ENCODE data around the gene SIGLEC8. TPM values are rescaled to one million over a fixed set of nuclear protein-coding genes. Genes with fewer than 3 reads are reported as not detected.
A peak's percentile ranks its signal among the peaks of the same experiment; 100 is the strongest.
"Not testable (repeated sequence)": the region's sequence is repeated elsewhere in the genome, so short reads cannot be mapped to it uniquely, and the experiment has no call there.

Gene SIGLEC8
- total RNA-seq, 2 experiments from 2014 or later = not detected

- not testable (repeated sequence) for ATAC-seq (ENCODE audit: low read depth); H3K36me3 Mint-ChIP-seq; H3K27ac Mint-ChIP-seq; DNase-seq; H3K9me3 Mint-ChIP-seq; H3K4me3 Mint-ChIP-seq
- POLR2A ChIA-PET = interaction anchor here (0.9 to 1.1 kb wide), 2 partner anchors 21 to 81 kb away, joined by 3 read pairs; no protein-coding TSS in a partner anchor
- Mint-ChIP-seq H3K27me3 (peaks cover 26% of the 10 kb centered on the region), H3K4me1 (peaks cover 10% of the 10 kb centered on the region)
Measured at GRCh38 chr19:51420511-51420910, 37.7 kb downstream of the SIGLEC8 start.

GRCh38 chr19:51418707-51419106, 39.5 kb downstream of the SIGLEC8 start:
- POLR2A ChIA-PET = interaction anchor here (0.6 kb wide), 1 partner anchor 684 kb away, joined by 4 read pairs; no protein-coding TSS in a partner anchor
- Mint-ChIP-seq H3K9me3 (no peaks in the 10 kb centered on the region), H3K27me3 (peaks cover 26% of the 10 kb centered on the region), H3K36me3 (no peaks in the 10 kb centered on the region), H3K27ac (no peak overlapping the region), H3K4me1 (peaks cover 10% of the 10 kb centered on the region), H3K4me3 (no peak overlapping the region)
- DNase-seq = no peak
- ATAC-seq (ENCODE audit: low read depth) = no peak

- Mint-ChIP-seq H3K9me3 (no peaks in the 10 kb centered on the region), H3K4me1 (peaks cover 10% of the 10 kb centered on the region), H3K4me3 (no peak overlapping the region), H3K36me3 (no peaks in the 10 kb centered on the region), H3K27me3 (peaks cover 23% of the 10 kb centered on the region), H3K27ac (peak overlapping the region; percentile 61)
- DNase-seq (no peak), ATAC-seq (ENCODE audit: low read depth) (no peak)
- POLR2A ChIA-PET = interaction anchor here (1.1 kb wide), 1 partner anchor 23 kb away, joined by 7 read pairs; no protein-coding TSS in a partner anchor
Measured at GRCh38 chr19:51417810-51418157, 40.5 kb downstream of the SIGLEC8 start.

DNA sequence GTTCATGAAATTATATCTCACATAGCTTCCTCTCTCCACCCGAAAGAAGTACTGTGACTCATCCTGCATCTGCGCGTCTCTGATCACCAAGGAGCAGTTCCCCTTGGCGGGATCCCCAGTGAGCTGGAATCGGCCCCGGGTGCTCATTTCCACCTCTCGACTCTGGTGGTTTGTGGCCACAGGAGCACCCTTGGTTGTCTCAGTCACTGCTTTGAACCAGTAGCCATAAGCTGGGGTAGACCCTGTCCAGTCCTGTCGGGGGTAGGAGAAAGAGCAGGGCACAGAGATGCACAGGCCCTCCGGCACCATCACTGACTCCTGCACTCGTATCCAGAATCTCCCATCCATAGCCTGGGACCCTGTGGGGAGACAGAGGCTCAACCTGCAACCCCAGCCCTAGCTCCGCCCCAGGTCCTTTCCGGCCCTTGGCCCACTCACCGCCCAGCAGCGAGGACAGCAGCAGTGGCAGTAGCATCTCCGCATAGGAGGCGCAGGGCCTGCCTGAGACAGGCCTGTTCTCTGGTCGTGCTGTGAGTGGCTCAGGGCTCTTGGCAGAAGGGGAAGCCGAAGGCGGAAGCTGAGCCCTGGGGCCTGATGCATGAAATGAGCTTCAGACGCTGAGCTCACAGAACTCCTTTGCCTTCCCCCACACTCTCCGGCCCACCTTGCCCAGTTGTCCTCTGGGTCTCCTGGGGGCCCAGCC, 41.0 kb downstream of the SIGLEC8 start, which contains the start of gene SIGLEC10:
Gene SIGLEC10 (minus strand): TSS at position 536 of the 703 bp plus-strand sequence. CDS start 61 bp downstream, at position 475.
- Mint-ChIP-seq H3K27ac (peak within 1 kb of the TSS; percentile 61), H3K27me3 (peaks cover 21% of the 10 kb centered on the region), H3K9me3 (no peaks in the 10 kb centered on the region), H3K4me1 (peaks cover 10% of the 10 kb centered on the region), H3K36me3 (no peaks in the 10 kb centered on the region), H3K4me3 (peak within 1 kb of the TSS; percentile 32)
- POLR2A ChIA-PET = interaction anchor here (1.1 kb wide), 1 partner anchor 22 kb away, joined by 7 read pairs; no protein-coding TSS in a partner anchor
- peak; percentile 47 for DNase-seq
- ATAC-seq (ENCODE audit: low read depth) = peak; percentile 74

- ATAC-seq (ENCODE audit: low read depth) = not testable (repeated sequence)
Measured at GRCh38 chr19:51416422-51416821, 41.8 kb downstream of the SIGLEC8 start.

DNA sequence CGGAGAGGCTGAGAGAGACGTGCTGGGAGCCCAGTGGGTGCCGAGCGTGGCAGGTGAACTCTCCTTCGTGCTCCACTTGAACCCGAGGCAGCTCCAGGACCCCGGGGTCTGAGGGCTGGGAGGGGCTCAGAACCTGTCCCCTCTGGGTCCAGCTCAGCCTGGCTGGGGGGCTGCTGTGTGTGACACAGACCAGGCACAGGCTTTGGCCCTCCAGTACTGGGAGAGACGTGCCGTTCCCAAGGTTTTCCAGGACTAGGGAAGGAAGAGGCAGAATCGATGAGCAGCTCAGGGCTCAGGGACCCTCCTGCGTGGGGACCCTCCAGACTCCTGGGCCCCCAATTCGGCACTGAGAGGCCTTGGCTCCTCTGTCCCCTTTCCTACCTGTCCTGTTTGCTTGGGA, 43.1 kb downstream of the SIGLEC8 start:
- no peaks in the 10 kb centered on the region for H3K9me3 Mint-ChIP-seq
- no peak overlapping the region for H3K4me3 Mint-ChIP-seq
- DNase-seq (no peak), ATAC-seq (ENCODE audit: low read depth) (no peak)
- H3K27ac Mint-ChIP-seq = no peak overlapping the region
- no peaks in the 10 kb centered on the region for H3K36me3 Mint-ChIP-seq
- H3K4me1 Mint-ChIP-seq = peaks cover 10% of the 10 kb centered on the region
- peaks cover 14% of the 10 kb centered on the region for H3K27me3 Mint-ChIP-seq
- POLR2A ChIA-PET = no interaction called here

More at GRCh38 chr19:51416422-51416821, 41.8 kb downstream of the SIGLEC8 start:
- H3K27me3 Mint-ChIP-seq = peaks cover 21% of the 10 kb centered on the region
- H3K4me1 Mint-ChIP-seq, H3K9me3 Mint-ChIP-seq, H3K27ac Mint-ChIP-seq, DNase-seq, POLR2A ChIA-PET, H3K4me3 Mint-ChIP-seq, H3K36me3 Mint-ChIP-seq: not testable (repeated sequence)

GRCh38 chr19:51410950-51411748, 47.1 kb downstream of the SIGLEC8 start:
- no peak overlapping the region for H3K4me3 Mint-ChIP-seq
- peaks cover 7% of the 10 kb centered on the region for H3K27me3 Mint-ChIP-seq
- DNase-seq (no peak), ATAC-seq (ENCODE audit: low read depth) (no peak)
- peaks cover 3% of the 10 kb centered on the region for H3K36me3 Mint-ChIP-seq
- POLR2A ChIA-PET = no interaction called here
- H3K27ac Mint-ChIP-seq = no peak overlapping the region
- no peaks in the 10 kb centered on the region for H3K9me3 Mint-ChIP-seq
- H3K4me1 Mint-ChIP-seq = peaks cover 8% of the 10 kb centered on the region

DNA sequence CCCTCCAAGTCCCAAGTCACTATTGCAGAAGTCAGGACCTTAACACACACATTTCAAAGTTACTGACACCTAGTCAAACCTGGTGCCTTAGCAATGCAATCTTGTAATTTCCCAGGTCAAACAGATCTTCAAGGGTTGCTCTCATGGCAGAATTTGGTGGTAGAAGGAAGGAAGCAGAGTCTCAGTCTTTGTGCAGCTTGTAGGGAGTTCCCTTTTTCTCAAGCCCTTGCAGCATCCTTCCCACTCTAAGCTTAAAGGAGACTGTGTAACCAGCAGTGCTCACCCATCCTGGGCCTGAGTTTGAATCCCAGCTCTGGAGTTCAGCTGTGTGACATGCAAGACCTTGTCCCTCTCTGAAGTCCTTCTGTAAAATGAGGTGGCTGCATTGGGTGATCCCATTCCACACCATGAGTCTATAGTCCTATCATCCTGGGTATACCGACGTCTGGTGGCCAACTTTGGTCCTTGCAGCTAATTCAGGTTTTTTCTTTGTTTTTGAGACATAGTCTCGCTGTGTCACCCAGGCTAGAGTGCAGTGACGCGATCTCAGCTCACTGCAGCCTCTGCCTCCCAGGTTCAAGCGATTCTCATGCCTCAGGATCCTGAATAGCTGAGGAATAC, 50.6 kb downstream of the SIGLEC8 start:
- peaks cover 14% of the 10 kb centered on the region for H3K36me3 Mint-ChIP-seq
- H3K4me1 Mint-ChIP-seq = peaks cover 8% of the 10 kb centered on the region
- peaks cover 7% of the 10 kb centered on the region for H3K9me3 Mint-ChIP-seq
- ATAC-seq (ENCODE audit: low read depth) (peak; percentile 61), DNase-seq (no peak)
- H3K4me3 Mint-ChIP-seq = no peak overlapping the region
- peaks cover 7% of the 10 kb centered on the region for H3K27me3 Mint-ChIP-seq
- H3K27ac Mint-ChIP-seq = no peak overlapping the region
- POLR2A ChIA-PET = interaction anchor here (0.6 kb wide), 2 partner anchors 15 to 30 kb away, joined by 3 read pairs; no protein-coding TSS in a partner anchor

DNA sequence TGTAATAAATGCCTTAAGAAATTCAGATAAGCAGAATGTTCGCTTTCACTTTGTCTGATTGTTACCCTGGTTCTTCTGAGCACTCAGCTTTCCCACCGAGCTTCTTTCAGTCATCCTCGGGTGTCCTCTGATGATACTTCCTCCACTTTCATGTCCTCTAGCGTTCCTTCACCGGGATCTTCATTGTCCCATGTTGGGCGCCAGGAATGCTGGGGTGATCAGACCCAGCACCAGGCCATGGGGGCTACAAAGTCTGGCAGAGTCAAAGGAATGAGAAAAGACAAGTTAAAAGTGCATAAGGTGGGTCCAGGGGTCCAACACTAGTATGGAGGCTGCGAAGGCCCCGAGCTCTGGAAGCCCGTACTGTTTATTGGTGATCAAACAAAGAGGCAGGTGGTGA, 56.1 kb downstream of the SIGLEC8 start:
- POLR2A ChIA-PET = no interaction called here
- Mint-ChIP-seq H3K36me3 (peaks cover 25% of the 10 kb centered on the region), H3K4me1 (peaks cover 7% of the 10 kb centered on the region), H3K4me3 (no peak overlapping the region), H3K27me3 (no peaks in the 10 kb centered on the region), H3K27ac (no peak overlapping the region), H3K9me3 (peaks cover 14% of the 10 kb centered on the region)
- ATAC-seq (ENCODE audit: low read depth) = no peak
- DNase-seq = no peak

Other genes with a start within 250 kb of the SIGLEC8 start
- gene CD33, start 233.4 kb downstream of the SIGLEC8 start, total RNA-seq = 10 to 100 TPM in 1 of 2 experiments, 1 to 10 TPM in 1; 7.7 to 10.6 TPM
- not detected for gene SIGLECL1, start 207.4 kb downstream of the SIGLEC8 start, total RNA-seq
- gene IGLON5, start 146.8 kb downstream of the SIGLEC8 start, total RNA-seq = under 1 TPM in 1 of 2 experiments, not detected in 1; 0.11 TPM
- under 1 TPM; 0.62 to 0.94 TPM for gene VSIG10L, start 116.3 kb downstream of the SIGLEC8 start, total RNA-seq
- 100 to 1,000 TPM; 121 to 124 TPM for gene ETFB, start 92.1 kb downstream of the SIGLEC8 start, total RNA-seq
- gene CLDND2, start 89.5 kb downstream of the SIGLEC8 start, total RNA-seq = 10 to 100 TPM; 11.6 to 13.4 TPM
- 100 to 1,000 TPM; 263 TPM for gene NKG7, start 85.8 kb downstream of the SIGLEC8 start, total RNA-seq
- not detected for gene LIM2, start 70.5 kb downstream of the SIGLEC8 start, total RNA-seq
- not detected for gene C19orf84, start 67.9 kb downstream of the SIGLEC8 start, total RNA-seq
- gene SIGLEC10, start 40.8 kb downstream of the SIGLEC8 start, total RNA-seq = under 1 TPM; 0.91 to 0.96 TPM
- not detected for gene CEACAM18, start 20.1 kb upstream of the SIGLEC8 start, total RNA-seq
- 1 to 10 TPM; 3.7 to 5.3 TPM for gene SIGLEC12, start 43.3 kb upstream of the SIGLEC8 start, total RNA-seq
- not detected for gene SIGLEC6, start 73.2 kb upstream of the SIGLEC8 start, total RNA-seq
- 10 to 100 TPM in 1 of 2 experiments, 1 to 10 TPM in 1; 9.5 to 15.6 TPM for gene ZNF175, start 112.8 kb upstream of the SIGLEC8 start, total RNA-seq
- not detected for gene SIGLEC5, start 171.9 kb upstream of the SIGLEC8 start, total RNA-seq
- under 1 TPM; 0.33 to 0.57 TPM for gene SIGLEC14, start 188.4 kb upstream of the SIGLEC8 start, total RNA-seq
- 1 to 10 TPM; 4.8 TPM for gene SPACA6, start 234.9 kb upstream of the SIGLEC8 start, total RNA-seq